Sigmoid colon (tissue), 7 donors: ENCODE measurements around the gene PIP4K2A. TPM values are rescaled to one million over a fixed set of nuclear protein-coding genes. Genes with fewer than 3 reads are reported as not detected.

Source experiments
- DNase-seq: peaks from one replicate; pipeline ENCODE4 v3.0.0-alpha.2; 2019
- H3K27ac ChIP-seq, 4 donors: fragments of 200-600 bp; sonication (generic); one replicate each; pipeline ENCODE4 v1.5.1; 2016 to 2019; ENCODE audit warnings: mild to moderate bottlenecking in 1 of 4
- H3K27me3 ChIP-seq, 3 donors: fragments of 200-600 bp; sonication (generic); one replicate each; pipeline ENCODE4 v1.5.1; 2019; ENCODE audit warnings: mild to moderate bottlenecking in 1 of 3
- H3K36me3 ChIP-seq, 4 donors: fragments of 200-600 bp; sonication (generic); one replicate each; pipeline ENCODE4 v1.5.1; 2016 to 2019
- H3K4me1 ChIP-seq, 4 donors: fragments of 200-600 bp; sonication (generic); one replicate each; pipeline ENCODE4 v1.5.1; 2017 to 2019
- H3K4me3 ChIP-seq, 4 donors: fragments of 200-600 bp; sonication (generic); one replicate each; pipeline ENCODE4 v1.5.1; 2017 to 2019; ENCODE audit warnings: mild to moderate bottlenecking in 2 of 4, moderate library complexity in 1 of 4
- H3K9me3 ChIP-seq, 4 donors: fragments of 200-600 bp in 3 of 4; sonication (generic) in 3 of 4; one replicate each; pipeline versions ENCODE4 v1.5.1 to v1.6.1; 2013 to 2019
- EP300 ChIP-seq, 4 donors: sonication (generic); formaldehyde crosslinking; IDR thresholded peaks; one replicate each; pipeline ENCODE4 v1.6.1; 2017; ENCODE audit warnings: antibody characterized with exemption in 4 of 4
- POLR2A ChIP-seq, 2 donors: fragments of 450-650 bp; IDR thresholded peaks; one replicate each; pipeline ENCODE4 v1.6.1; 2016; ENCODE audit warnings: antibody characterized with exemption in 2 of 2, mild to moderate bottlenecking in 2 of 2, moderate library complexity in 2 of 2
- POLR2AphosphoS5 ChIP-seq, 4 donors: sonication (generic); formaldehyde crosslinking; IDR thresholded peaks; one replicate each; pipeline ENCODE4 v1.6.1; 2017; ENCODE audit warnings: antibody characterized with exemption in 4 of 4
- WGBS, 2 donors: extraction: QIAGEN DNeasy Blood & Tissue Kit; methylation state at CpG; one replicate each; pipeline ENCODE4 v1.1.7; 2013; 5-methylcytosine and 5-hydroxymethylcytosine counted together
- intact Hi-C: fragments of 100-400 bp; cut with DNase I; formaldehyde crosslinking; loops from one replicate; pipeline ENCODE4 v1.15.1; 2023
- polyA plus RNA-seq, 3 donors: library from polyadenylated mRNA; stranded (reverse); fragments of 200-250 nt; gene quantifications; one replicate each; pipeline ENCODE4 v1.2.3, GENCODE V29; 2013
- total RNA-seq, 4 donors: library from RNA; depleted of rRNA; stranded (reverse); fragments of >200 nt; gene quantifications; one replicate each; pipeline ENCODE4 v1.1.0, GENCODE V29; 2016
- TF ChIP-seq, protein P1 (sequence below), 4 experiments: fragments of 450-650 bp in 3 of 4; fragments of 200-600 bp in 1 of 4; IDR thresholded peaks; one replicate each; pipeline ENCODE4 v1.5.1; 2016 to 2019; ENCODE audit warnings: antibody characterized with exemption in 4 of 4, mild to moderate bottlenecking in 3 of 4, moderate library complexity in 2 of 4
- donor health status: healthy with polysubstance abuse.
- donor health status: Bipolar disorder and iron deficiency.
- donor health status: healthy.

PIP4K2A gene
- total and polyA plus RNA-seq, 7 donors, result 7.2 to 23.2 (median 17.8) TPM

DNA sequence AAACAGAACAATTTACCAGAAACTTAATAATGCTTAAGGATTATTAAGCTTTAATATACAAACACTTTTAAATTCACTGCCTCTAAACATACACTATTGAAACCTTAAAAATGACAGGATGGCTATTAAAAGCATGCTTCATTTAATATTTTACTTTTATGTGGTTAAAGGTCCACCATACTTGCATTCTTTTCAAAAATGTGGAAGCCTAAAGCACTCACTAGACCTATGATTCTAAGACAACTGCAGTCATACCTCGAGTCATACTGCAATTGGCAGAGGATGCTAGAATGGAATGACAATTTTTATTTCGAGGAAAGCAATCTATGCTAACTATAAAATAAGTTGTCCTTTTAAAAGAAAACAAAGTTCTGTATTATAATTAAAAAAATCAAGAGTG, 85.3 kb downstream of the PIP4K2A start:
- no peak for TF ChIP-seq EP300 (IDR thresholded peaks at IDR 0.05)
- TF ChIP-seq POLR2A (IDR thresholded peaks at IDR 0.05), result no peak
- TF ChIP-seq POLR2AphosphoS5 (IDR thresholded peaks at IDR 0.05), result no peak
- TF ChIP-seq, protein P1, sequence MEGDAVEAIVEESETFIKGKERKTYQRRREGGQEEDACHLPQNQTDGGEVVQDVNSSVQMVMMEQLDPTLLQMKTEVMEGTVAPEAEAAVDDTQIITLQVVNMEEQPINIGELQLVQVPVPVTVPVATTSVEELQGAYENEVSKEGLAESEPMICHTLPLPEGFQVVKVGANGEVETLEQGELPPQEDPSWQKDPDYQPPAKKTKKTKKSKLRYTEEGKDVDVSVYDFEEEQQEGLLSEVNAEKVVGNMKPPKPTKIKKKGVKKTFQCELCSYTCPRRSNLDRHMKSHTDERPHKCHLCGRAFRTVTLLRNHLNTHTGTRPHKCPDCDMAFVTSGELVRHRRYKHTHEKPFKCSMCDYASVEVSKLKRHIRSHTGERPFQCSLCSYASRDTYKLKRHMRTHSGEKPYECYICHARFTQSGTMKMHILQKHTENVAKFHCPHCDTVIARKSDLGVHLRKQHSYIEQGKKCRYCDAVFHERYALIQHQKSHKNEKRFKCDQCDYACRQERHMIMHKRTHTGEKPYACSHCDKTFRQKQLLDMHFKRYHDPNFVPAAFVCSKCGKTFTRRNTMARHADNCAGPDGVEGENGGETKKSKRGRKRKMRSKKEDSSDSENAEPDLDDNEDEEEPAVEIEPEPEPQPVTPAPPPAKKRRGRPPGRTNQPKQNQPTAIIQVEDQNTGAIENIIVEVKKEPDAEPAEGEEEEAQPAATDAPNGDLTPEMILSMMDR (IDR thresholded peaks at IDR 0.05), result no peak
- peaks cover 0 to 38% (median 26%) of the 10 kb centered on the region in 4 donors for H3K4me1 ChIP-seq
- WGBS, 2 donors, result 80% methylated on average over 2 of the region's 2 CpGs
- intact Hi-C loops, result no loop called here
- no peaks in the 10 kb centered on the region for H3K36me3 ChIP-seq
- H3K4me3 ChIP-seq, result no peak overlapping the region
- no peaks in the 10 kb centered on the region for H3K9me3 ChIP-seq
- H3K27me3 ChIP-seq, result no peaks in the 10 kb centered on the region
- DNase-seq, result no peak
- H3K27ac ChIP-seq, result no peak overlapping the region

DNA sequence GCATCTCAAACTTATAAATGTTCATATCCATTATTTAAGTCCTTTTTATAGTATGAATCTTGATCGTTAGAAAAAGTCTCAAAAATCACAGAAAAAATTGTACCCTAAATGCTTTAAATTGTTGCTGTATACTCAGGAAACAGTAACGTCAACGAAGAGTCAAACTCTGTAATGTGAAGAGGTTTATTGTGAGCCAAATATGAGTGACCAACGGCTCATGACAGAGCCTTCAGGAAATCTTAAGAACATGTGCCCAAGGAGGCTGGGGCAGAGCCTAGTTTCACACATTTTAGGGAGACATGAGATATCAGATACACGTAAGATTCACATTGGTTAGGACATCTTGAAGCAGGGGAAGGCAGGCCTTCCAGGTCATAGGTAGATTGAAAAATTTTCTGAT, 86.1 kb downstream of the PIP4K2A start:
- intact Hi-C loops, result no loop called here

DNA sequence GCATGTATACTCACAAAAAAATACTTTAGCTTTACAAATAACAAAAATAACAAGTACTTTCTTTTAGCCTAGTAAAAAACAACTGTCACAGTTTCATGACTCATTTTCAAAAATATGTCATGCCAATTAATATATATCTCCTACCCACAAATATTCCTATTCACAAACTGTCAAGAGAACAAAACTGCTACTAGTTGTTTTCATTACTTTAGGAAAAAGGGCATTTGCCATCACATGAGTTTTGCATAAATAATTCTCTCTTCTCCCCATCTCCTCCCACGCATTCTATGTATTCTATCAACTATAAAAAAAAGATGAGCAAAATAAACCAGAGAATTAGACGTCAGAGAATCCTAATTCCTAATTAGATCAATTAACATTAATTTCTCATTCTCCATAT, 87.6 kb downstream of the PIP4K2A start:
- no peak for TF ChIP-seq POLR2A (IDR thresholded peaks at IDR 0.05)
- TF ChIP-seq, protein P1 (IDR thresholded peaks at IDR 0.05), result no peak
- TF ChIP-seq EP300 (IDR thresholded peaks at IDR 0.05), result no peak
- no peak for TF ChIP-seq POLR2AphosphoS5 (IDR thresholded peaks at IDR 0.05)
- peaks cover 0 to 58% (median 37%) of the 10 kb centered on the region in 4 donors for H3K4me1 ChIP-seq

More for the DNA sequence above, 86.1 kb downstream of the PIP4K2A start:
- Histone ChIP-seq H3K4me1 (peaks cover 0 to 46% (median 31%) of the 10 kb centered on the region in 4 donors), H3K9me3 (no peaks in the 10 kb centered on the region), H3K27ac (no peak overlapping the region), H3K36me3 (no peaks in the 10 kb centered on the region), H3K27me3 (no peaks in the 10 kb centered on the region), H3K4me3 (no peak overlapping the region)
- 78 to 89% methylated on average over 5 of the region's 5 CpGs for WGBS, 2 donors
- TF ChIP-seq, protein P1 (IDR thresholded peaks at IDR 0.05), result no peak
- TF ChIP-seq POLR2AphosphoS5 (IDR thresholded peaks at IDR 0.05), result no peak
- no peak for TF ChIP-seq POLR2A (IDR thresholded peaks at IDR 0.05)
- no peak for TF ChIP-seq EP300 (IDR thresholded peaks at IDR 0.05)
- DNase-seq, result no peak

DNA sequence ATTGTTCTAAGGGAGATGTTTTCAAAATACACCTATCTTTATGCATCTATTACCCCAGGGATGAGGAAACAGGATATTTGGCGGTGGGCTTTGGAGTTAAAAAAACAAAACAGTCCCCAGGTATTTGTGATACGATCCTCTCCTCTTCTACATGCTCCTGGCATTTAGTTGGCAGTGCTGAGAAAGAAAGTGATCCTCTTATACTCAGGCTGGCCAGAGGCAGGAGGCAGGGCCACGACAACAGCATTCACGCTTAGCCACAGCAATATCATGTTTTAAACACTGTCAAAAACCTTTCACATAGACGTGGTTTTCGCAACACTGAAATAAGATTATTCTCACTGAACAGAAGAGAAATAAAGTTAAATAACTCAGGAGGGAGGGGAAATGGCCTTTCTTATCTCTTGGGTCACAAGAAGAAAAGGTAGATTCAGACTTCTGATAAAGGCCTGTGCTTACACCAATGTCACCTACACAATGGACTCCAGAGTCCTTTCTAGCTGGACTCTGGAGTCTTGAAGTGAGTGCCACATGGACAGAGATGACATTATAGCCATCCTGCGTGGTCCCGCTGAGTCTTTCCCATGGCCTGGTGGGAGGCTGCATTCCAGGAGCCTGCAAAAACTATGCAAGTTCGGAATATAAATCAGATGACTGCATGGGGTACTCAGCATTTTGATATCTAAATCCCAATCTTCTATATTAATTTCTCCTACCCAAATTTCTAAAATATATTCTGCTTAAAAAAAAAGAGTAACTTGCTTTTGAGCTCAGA, 88.7 kb downstream of the PIP4K2A start:
- Histone ChIP-seq H3K27ac (peak overlapping the region in 1 of 4 donors; percentile 23), H3K4me1 (peaks cover 0 to 63% (median 38%) of the 10 kb centered on the region in 4 donors), H3K4me3 (no peak overlapping the region), H3K36me3 (no peaks in the 10 kb centered on the region), H3K27me3 (no peaks in the 10 kb centered on the region), H3K9me3 (no peaks in the 10 kb centered on the region)
- 84 to 87% methylated on average over 9 of the region's 9 CpGs for WGBS, 2 donors
- TF ChIP-seq, protein P1 (IDR thresholded peaks at IDR 0.05), result no peak
- TF ChIP-seq POLR2AphosphoS5 (IDR thresholded peaks at IDR 0.05) (no peak), EP300 (IDR thresholded peaks at IDR 0.05) (no peak), POLR2A (IDR thresholded peaks at IDR 0.05) (no peak)
- intact Hi-C loops, result no loop called here
- DNase-seq, result no peak

More for the DNA sequence above, 87.6 kb downstream of the PIP4K2A start:
- intact Hi-C loops, result no loop called here
- 75 to 77% methylated on average over 2 of the region's 2 CpGs for WGBS, 2 donors
- Histone ChIP-seq H3K9me3 (no peaks in the 10 kb centered on the region), H3K36me3 (no peaks in the 10 kb centered on the region), H3K27ac (no peak overlapping the region), H3K4me3 (no peak overlapping the region), H3K27me3 (no peaks in the 10 kb centered on the region)
- no peak for DNase-seq
